ENCODE data around the gene PTPN9.

DNA sequence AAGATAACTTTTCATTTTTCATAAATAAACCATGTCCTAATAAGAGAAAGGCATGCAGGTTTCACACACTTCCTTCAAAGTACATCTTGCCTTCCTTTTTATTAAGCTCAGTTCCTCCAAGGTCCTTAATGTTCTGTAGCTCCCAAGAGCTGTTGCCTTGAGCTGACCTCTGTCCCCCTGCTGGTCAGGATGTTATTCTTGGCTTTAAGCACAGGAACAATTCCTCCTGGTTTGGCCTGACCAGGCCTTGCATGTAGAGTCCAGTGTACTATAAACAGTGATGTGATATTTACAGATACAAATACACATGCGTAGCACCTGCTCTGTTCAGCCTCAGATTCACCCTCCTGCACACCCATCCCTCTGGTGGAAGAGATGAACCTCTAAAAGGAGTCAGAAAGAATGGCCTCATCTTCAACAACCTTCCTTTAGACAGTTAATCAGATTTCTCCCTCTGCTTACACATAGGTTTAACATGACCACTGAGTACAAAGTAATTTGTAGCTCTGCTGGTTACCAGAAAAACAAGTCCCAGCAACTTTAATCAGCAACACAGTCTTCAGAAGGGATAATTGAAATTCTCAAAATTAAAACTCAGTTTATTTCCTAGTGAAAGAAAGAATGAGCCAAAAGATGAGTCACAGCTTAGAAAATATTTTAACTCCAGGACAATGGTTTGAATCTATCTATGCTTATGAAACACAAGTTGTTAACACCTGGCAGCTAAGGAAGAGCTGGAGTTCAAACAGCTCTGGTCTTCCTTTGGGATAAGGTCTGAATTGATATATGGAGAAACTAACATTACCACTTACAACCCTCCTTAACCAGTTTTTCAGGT, 46.5 kb downstream of the PTPN9 start:
- no peak for TF ChIP-seq PATZ1 (CRISPR knock-in tag; IDR thresholded peaks at IDR 0.05; ENCODE audit: borderline replicate concordance)
- TF ChIP-seq, protein P1, sequence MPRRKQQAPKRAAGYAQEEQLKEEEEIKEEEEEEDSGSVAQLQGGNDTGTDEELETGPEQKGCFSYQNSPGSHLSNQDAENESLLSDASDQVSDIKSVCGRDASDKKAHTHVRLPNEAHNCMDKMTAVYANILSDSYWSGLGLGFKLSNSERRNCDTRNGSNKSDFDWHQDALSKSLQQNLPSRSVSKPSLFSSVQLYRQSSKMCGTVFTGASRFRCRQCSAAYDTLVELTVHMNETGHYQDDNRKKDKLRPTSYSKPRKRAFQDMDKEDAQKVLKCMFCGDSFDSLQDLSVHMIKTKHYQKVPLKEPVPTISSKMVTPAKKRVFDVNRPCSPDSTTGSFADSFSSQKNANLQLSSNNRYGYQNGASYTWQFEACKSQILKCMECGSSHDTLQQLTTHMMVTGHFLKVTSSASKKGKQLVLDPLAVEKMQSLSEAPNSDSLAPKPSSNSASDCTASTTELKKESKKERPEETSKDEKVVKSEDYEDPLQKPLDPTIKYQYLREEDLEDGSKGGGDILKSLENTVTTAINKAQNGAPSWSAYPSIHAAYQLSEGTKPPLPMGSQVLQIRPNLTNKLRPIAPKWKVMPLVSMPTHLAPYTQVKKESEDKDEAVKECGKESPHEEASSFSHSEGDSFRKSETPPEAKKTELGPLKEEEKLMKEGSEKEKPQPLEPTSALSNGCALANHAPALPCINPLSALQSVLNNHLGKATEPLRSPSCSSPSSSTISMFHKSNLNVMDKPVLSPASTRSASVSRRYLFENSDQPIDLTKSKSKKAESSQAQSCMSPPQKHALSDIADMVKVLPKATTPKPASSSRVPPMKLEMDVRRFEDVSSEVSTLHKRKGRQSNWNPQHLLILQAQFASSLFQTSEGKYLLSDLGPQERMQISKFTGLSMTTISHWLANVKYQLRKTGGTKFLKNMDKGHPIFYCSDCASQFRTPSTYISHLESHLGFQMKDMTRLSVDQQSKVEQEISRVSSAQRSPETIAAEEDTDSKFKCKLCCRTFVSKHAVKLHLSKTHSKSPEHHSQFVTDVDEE (CRISPR knock-in tag; IDR thresholded peaks at IDR 0.05): no peak
- no peak for TF ChIP-seq ARNTL (CRISPR knock-in tag; IDR thresholded peaks at IDR 0.05; ENCODE audit: borderline replicate concordance, low read depth)
- no peak for TF ChIP-seq ZFP30 (CRISPR knock-in tag; IDR thresholded peaks at IDR 0.05)
- TF ChIP-seq BACH2 (CRISPR knock-in tag; IDR thresholded peaks at IDR 0.05; ENCODE audit: borderline replicate concordance): no peak

Measured in SK-N-SH treated with all-trans-retinoic acid at 6 μM for 48 hours (cell line).